AG04450 (cell line): ENCODE results near the gene UROS. TPM values are rescaled to one million over a fixed set of nuclear protein-coding genes. Genes with fewer than 3 reads are reported as not detected.

Experiments used
- CTCF ChIA-PET: fragments of 300-600, 350-600 bp; formaldehyde crosslinking; extraction: SDS; loops from one replicate; lab custom pipeline; 2022; ENCODE audit warnings: antibody characterized with exemption, inconsistent platforms; lab: Charles Lee
- POLR2A ChIA-PET: fragments of 350-600 bp; formaldehyde crosslinking; extraction: SDS; loops from one replicate; lab custom pipeline; 2021; ENCODE audit warnings: antibody characterized with exemption, inconsistent platforms; lab: Yijun Ruan, JAX
- DNase-seq: peaks from one replicate; pipeline ENCODE4 v3.0.0-alpha.2; 2011; ENCODE audit warnings: low read depth, low spot score
- H3K27ac ChIP-seq: one replicate; pipeline ENCODE4 v1.5.1; 2012; ENCODE audit warnings: low read depth, low read length, control low read depth
- H3K27me3 ChIP-seq: one replicate; pipeline ENCODE4 v1.6.0; 2012; ENCODE audit warnings: low read length; ENCODE audit not compliant: control insufficient read depth, insufficient read depth
- H3K4me3 ChIP-seq: 2 replicates; pipeline ENCODE4 v1.5.1; 2011; ENCODE audit warnings: mild to moderate bottlenecking, low read depth, low read length, control low read depth
- H3K9me3 ChIP-seq: 2 replicates; pipeline ENCODE4 v1.5.1; 2012; ENCODE audit warnings: low read length; ENCODE audit not compliant: control insufficient read depth, insufficient read depth
- polyA plus RNA-seq: library from polyadenylated mRNA; depleted of rRNA; stranded (reverse); fragments of >200 nt; gene quantifications from 2 replicates; pipeline ENCODE4 v1.2.3, GENCODE V29; 2011
- TF ChIP-seq, protein P1 (sequence below): IDR thresholded peaks from 2 replicates; pipeline ENCODE4 v1.5.1; 2011; ENCODE audit warnings: low read depth, low read length, control low read depth, inconsistent platforms

UROS gene
- polyA plus RNA-seq, 1 experiment = 65.9 TPM

DNA sequence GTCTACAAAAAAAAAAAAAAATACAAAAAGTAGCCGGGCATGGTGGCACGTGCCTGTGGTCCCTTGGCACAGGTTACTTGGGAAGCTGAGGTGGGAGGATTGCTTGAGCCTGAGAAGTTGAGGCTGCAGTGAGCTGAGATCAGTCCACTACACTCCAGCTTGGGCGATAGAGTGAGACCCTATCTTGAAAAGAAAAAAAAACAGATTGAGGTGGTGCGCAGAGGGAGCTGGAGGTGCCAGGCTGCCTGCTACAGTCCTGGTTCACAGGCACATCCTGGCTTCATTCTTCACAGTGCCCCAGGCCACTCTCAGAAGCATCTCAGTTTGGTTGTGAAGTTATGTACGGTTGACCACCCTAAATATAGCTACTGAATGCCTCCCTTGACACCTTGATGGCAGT lies 52.2 kb downstream of the UROS start:
- ChIA-PET POLR2A (no interaction called here), CTCF (interaction anchor here (0.7 kb wide), 1 partner anchor 181 kb away, joined by 3 read pairs; no protein-coding TSS in a partner anchor)
- Histone ChIP-seq H3K27ac (no peak overlapping the region), H3K9me3 (peaks cover 4% of the 10 kb centered on the region; the same call in 1 of the 2 replicates), H3K27me3 (peaks cover 5% of the 10 kb centered on the region), H3K4me3 (no peak overlapping the region)
- DNase-seq = no peak
- TF ChIP-seq, protein P1, sequence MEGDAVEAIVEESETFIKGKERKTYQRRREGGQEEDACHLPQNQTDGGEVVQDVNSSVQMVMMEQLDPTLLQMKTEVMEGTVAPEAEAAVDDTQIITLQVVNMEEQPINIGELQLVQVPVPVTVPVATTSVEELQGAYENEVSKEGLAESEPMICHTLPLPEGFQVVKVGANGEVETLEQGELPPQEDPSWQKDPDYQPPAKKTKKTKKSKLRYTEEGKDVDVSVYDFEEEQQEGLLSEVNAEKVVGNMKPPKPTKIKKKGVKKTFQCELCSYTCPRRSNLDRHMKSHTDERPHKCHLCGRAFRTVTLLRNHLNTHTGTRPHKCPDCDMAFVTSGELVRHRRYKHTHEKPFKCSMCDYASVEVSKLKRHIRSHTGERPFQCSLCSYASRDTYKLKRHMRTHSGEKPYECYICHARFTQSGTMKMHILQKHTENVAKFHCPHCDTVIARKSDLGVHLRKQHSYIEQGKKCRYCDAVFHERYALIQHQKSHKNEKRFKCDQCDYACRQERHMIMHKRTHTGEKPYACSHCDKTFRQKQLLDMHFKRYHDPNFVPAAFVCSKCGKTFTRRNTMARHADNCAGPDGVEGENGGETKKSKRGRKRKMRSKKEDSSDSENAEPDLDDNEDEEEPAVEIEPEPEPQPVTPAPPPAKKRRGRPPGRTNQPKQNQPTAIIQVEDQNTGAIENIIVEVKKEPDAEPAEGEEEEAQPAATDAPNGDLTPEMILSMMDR = no peak

DNA sequence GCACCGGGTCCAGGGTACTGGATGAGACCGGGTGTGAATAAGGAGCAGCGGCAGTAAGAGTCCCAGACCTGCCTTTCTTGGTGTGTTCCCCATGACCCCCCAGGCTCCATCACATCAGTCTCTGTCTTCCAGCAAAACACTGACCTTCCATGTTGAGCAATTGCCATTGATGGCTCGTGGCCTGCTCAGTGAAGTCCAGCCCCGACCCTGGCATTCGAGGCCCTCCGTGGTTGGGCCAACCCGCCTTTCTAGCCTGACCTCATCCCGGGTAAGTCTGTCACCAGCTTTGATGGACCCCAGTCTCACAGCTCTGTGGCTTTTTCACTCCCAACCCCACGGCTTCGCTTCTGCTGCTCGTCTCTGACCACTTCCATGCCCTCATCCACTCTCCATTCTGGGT lies 53.9 kb downstream of the UROS start:
- Histone ChIP-seq H3K9me3 (no peaks in the 10 kb centered on the region; the same call in 1 of the 2 replicates), H3K27ac (no peak overlapping the region), H3K4me3 (no peak overlapping the region), H3K27me3 (no peaks in the 10 kb centered on the region)
- no peak for DNase-seq
- ChIA-PET POLR2A (no interaction called here), CTCF (no interaction called here)
- TF ChIP-seq, protein P1 = no peak

DNA sequence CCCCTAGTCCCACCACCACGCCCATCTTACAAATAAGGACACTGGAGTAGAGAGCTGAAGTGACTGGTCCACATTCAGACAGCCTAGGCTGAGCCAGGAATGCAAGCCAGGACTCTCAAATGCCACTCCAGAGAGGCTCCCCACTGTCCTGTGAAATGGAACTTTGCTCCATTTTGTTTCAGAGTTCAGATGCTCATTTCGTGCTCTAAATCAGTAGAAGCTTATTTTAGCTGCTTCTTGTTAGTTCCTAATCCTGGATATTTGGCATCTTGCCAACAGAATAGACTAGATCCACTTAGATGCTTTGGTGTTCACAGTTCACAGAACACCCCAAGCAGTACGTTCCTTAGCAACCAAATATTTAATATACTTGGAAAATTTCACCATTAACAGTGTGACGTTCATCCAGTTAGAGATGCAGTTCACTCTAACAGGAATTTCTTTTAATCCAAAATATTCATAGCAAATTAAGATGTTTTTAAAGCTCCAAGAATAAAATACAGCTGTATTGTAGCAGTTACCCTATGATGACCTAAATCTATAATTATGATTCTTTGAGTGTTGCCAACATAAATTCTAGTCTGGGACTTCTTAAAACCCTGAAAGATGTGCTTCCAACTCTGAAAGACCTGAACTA lies 54.7 kb downstream of the UROS start:
- no peaks in the 10 kb centered on the region; the same call in 1 of the 2 replicates for H3K9me3 ChIP-seq
- H3K4me3 ChIP-seq = no peak overlapping the region
- DNase-seq = no peak
- TF ChIP-seq, protein P1 = no peak
- H3K27me3 ChIP-seq = no peaks in the 10 kb centered on the region
- CTCF ChIA-PET = no interaction called here
- H3K27ac ChIP-seq = no peak overlapping the region
- POLR2A ChIA-PET = interaction anchor here (0.6 kb wide), 1 partner anchor 15 kb away, joined by 5 read pairs; no protein-coding TSS in a partner anchor

DNA sequence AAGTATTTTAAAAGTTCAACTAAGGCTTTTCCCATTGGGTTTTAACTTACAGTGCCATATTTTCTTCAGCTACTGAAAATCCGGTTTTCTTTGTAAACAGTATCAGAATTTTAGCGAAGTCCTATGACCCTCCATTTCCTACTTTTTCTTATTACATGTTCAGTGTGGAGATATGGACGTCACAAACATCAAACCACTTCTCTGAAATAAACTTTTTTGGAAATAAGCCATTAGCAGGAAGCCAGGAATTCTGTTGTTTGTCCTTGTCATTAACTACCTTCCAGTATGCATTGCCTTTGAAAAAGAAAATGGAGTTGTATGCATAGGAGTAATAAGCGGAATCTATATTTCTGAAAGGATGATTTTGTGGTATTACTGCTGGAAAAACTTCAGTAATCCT lies 56.5 kb downstream of the UROS start:
- Histone ChIP-seq H3K4me3 (no peak overlapping the region), H3K27ac (no peak overlapping the region), H3K9me3 (no peaks in the 10 kb centered on the region; the same call in 1 of the 2 replicates), H3K27me3 (no peaks in the 10 kb centered on the region)
- POLR2A ChIA-PET = no interaction called here
- DNase-seq = no peak
- CTCF ChIA-PET = no interaction called here
- TF ChIP-seq, protein P1 = no peak

- H3K27me3 ChIP-seq = no peaks in the 10 kb centered on the region
- DNase-seq = no peak
- ChIA-PET CTCF (no interaction called here), POLR2A (no interaction called here)
- H3K4me3 ChIP-seq = no peak overlapping the region
- no peak overlapping the region for H3K27ac ChIP-seq
- TF ChIP-seq, protein P1 = no peak
- H3K9me3 ChIP-seq = no peaks in the 10 kb centered on the region; the same call in 1 of the 2 replicates
Observed at GRCh38 chr10:125765835-125766234, 57.2 kb downstream of the UROS start.
